Right lung (tissue), 10 donors: ENCODE results near the gene MPHOSPH10. TPM values are rescaled to one million over a fixed set of nuclear protein-coding genes. Genes with fewer than 3 reads are reported as not detected.
"Not testable (repeated sequence)": the region's sequence is repeated elsewhere in the genome, so short reads cannot be mapped to it uniquely, and the experiment has no call there.

Experiments used
- DNase-seq, 2 donors: peaks; one replicate each; pipeline ENCODE4 v3.0.0-alpha.2; 2013
- long read RNA-seq, 8 donors: transcript quantifications; one replicate each; lab custom pipeline, GENCODE V29; 2026
- polyA plus RNA-seq, 5 donors: library from polyadenylated mRNA; unstranded; fragments of 120-200 nt; gene quantifications; one replicate each; pipeline versions ENCODE4 v1.2.1 to v1.2.3, GENCODE V29; 2013; ENCODE audit warnings: inconsistent platforms in 1 of 5, low replicate concordance in 1 of 5; ENCODE audit not compliant: insufficient read length in 5 of 5, insufficient read depth in 1 of 5

Gene MPHOSPH10
- polyA plus RNA-seq = 10 to 100 TPM; 45.2 to 57.9 (median 48.1) TPM
- long read RNA-seq, donor 1, partial matches to known transcripts = 21 of 28 reads
- long read RNA-seq, donor 1, other reads (novel, unspliced or antisense) = 0 of 28 reads
- long read RNA-seq, donor 2, transcript MPHOSPH10-201 (11 exons, 2,484 nt) = major isoform, 13 of 17 reads
- long read RNA-seq, donor 2, partial matches to known transcripts = 0 of 17 reads
- long read RNA-seq, donor 2, other reads (novel, unspliced or antisense) = 0 of 17 reads
- long read RNA-seq, donor 3, transcript MPHOSPH10-201 (11 exons, 2,484 nt) = major isoform, 9 of 27 reads
- long read RNA-seq, donor 3, partial matches to known transcripts = 16 of 27 reads
- long read RNA-seq, donor 3, other reads (novel, unspliced or antisense) = 0 of 27 reads
- long read RNA-seq, donor 4, partial matches to known transcripts = 0 of 4 reads
- long read RNA-seq, donor 4, other reads (novel, unspliced or antisense) = 0 of 4 reads
- long read RNA-seq, donor 5, transcript MPHOSPH10-204 (2 exons, 1,584 nt) = major isoform, 5 of 35 reads
- long read RNA-seq, donor 5, partial matches to known transcripts = 23 of 35 reads
- long read RNA-seq, donor 5, other reads (novel, unspliced or antisense) = 0 of 35 reads
- long read RNA-seq, donor 6, transcript MPHOSPH10-201 (11 exons, 2,484 nt) = major isoform, 6 of 25 reads
- long read RNA-seq, donor 6, partial matches to known transcripts = 13 of 25 reads
- long read RNA-seq, donor 6, other reads (novel, unspliced or antisense) = 0 of 25 reads
- long read RNA-seq, donor 7, transcript MPHOSPH10-201 (11 exons, 2,484 nt) = major isoform, 8 of 8 reads
- long read RNA-seq, donor 7, partial matches to known transcripts = 0 of 8 reads
- long read RNA-seq, donor 7, other reads (novel, unspliced or antisense) = 0 of 8 reads
- long read RNA-seq, donor 8, partial matches to known transcripts = 0 of 3 reads
- long read RNA-seq, donor 8, other reads (novel, unspliced or antisense) = 0 of 3 reads

GRCh38 chr2:71130152-71130904, at the start of gene MPHOSPH10, which contains the start of gene MCEE:
MPHOSPH10 (plus strand) TSS chr2:71130634; CDS start chr2:71130666, 32 bp downstream.
MCEE (minus strand) TSS chr2:71130229; CDS start chr2:71130219, 10 bp downstream.
- peak; percentile 90 to 91 for DNase-seq

GRCh38 chr2:71082402-71083252, 47.8 kb upstream of the MPHOSPH10 start:
- DNase-seq = no peak

GRCh38 chr2:71083297-71083696, 47.1 kb upstream of the MPHOSPH10 start:
- not testable (repeated sequence) for DNase-seq

GRCh38 chr2:71083752-71084312, 46.6 kb upstream of the MPHOSPH10 start:
- DNase-seq = not testable (repeated sequence)

GRCh38 chr2:71085325-71086003, 45.0 kb upstream of the MPHOSPH10 start:
- not testable (repeated sequence) for DNase-seq

- not testable (repeated sequence) for DNase-seq
These were observed 41.0 kb upstream of the MPHOSPH10 start for GRCh38 chr2:71089475-71089874.

GRCh38 chr2:71091808-71092207, 38.6 kb upstream of the MPHOSPH10 start:
- not testable (repeated sequence) for DNase-seq

- not testable (repeated sequence) for DNase-seq
These were observed 37.8 kb upstream of the MPHOSPH10 start for GRCh38 chr2:71092491-71093260.

GRCh38 chr2:71100195-71100964, 30.1 kb upstream of the MPHOSPH10 start:
- peak; percentile 13 to 21 for DNase-seq

- DNase-seq = no peak
These were observed 28.8 kb upstream of the MPHOSPH10 start for GRCh38 chr2:71101656-71102055.

- DNase-seq = no peak
These were observed 27.3 kb upstream of the MPHOSPH10 start for GRCh38 chr2:71102981-71103681.

- no peak for DNase-seq
These were observed 26.6 kb upstream of the MPHOSPH10 start for GRCh38 chr2:71103809-71104208.

- not testable (repeated sequence) for DNase-seq
These were observed 24.0 kb upstream of the MPHOSPH10 start for GRCh38 chr2:71106463-71106862.

GRCh38 chr2:71108091-71108490, 22.3 kb upstream of the MPHOSPH10 start:
- DNase-seq = no peak

- DNase-seq = no peak
These were observed 16.6 kb upstream of the MPHOSPH10 start for GRCh38 chr2:71113843-71114242.

- DNase-seq = no peak
These were observed 13.4 kb upstream of the MPHOSPH10 start for GRCh38 chr2:71117063-71117462.

GRCh38 chr2:71120195-71120594, 10.2 kb upstream of the MPHOSPH10 start:
- DNase-seq = no peak
